OCI-LY1 (cell line): ENCODE results near the gene REPS2.

Source experiments
- CTCF ChIP-seq: fragments of 200-600 bp; sonication (generic), shearing (Covaris generic); IDR thresholded peaks from 2 replicates; pipeline ENCODE4 v1.5.1; 2017; ENCODE audit warnings: mild to moderate bottlenecking, antibody characterized with exemption, low read length, moderate library complexity, mixed read lengths
- EZH2 ChIP-seq: fragments of 200-600 bp; sonication (generic), shearing (Covaris generic); IDR thresholded peaks from 2 replicates; pipeline ENCODE4 v1.8.0; 2017; ENCODE audit warnings: borderline replicate concordance, mixed run types, mild to moderate bottlenecking, antibody characterized with exemption, low read length, moderate library complexity, mixed read lengths

- TF ChIP-seq CTCF: no peak
- no peak for TF ChIP-seq EZH2
Observed at GRCh38 chrX:16931855-16932575, 14.4 kb upstream of the REPS2 start.
